GM21367 (cell line): ENCODE results near the gene ELL.
"Not testable (repeated sequence)": the region's sequence is repeated elsewhere in the genome, so short reads cannot be mapped to it uniquely, and the experiment has no call there.

Experiments
- ATAC-seq: cut with Tn5 transposase; IDR thresholded peaks from one replicate; pipeline ENCODE4 v1.9.1; 2021; ENCODE audit not compliant: unreplicated experiment

The ELL gene

DNA sequence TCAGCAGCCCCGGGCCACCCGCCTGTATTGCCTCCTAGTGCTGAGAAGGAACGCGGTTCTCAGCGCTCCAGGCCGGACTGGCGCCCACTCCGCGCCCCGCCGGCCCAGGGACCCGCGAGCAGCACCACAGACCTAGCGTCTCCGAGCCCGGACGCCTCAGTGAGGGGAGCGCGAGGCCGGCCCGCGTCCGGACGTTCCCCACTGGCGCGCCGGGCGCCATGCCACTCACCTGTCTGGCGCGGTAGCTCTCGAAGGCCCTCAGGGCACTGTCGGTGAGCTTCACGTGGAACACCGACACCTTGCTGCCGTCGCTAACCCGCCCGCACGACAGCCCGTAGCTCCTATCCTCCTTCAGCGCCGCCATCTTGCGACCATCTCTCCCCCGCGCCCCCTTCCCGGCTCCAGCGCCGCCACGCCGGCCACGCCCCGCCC, at the start of gene ELL:
ELL (minus strand) TSS at position 379 of the 432 bp plus-strand sequence; CDS start at position 364, 15 bp downstream.
- ATAC-seq = no peak

DNA sequence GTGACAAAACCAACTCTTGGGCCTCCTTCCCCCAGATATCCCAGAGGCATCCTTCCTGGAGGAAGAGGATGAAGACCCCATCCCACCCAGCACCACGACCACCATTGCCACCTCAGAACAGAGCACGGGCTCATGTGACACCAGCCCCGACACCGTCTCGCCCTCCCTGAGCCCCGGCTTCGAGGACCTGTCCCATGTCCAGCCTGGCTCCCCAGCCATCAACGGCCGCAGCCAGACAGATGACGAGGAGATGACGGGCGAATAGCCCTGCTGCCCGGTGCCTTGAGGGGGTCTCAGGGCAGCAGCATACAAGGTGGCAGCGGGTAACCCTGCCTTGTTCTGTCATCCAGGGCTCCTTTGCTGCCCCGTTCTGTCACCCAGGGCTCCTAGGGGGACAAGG, 46.5 kb upstream of the ELL start:
- ATAC-seq = no peak

DNA sequence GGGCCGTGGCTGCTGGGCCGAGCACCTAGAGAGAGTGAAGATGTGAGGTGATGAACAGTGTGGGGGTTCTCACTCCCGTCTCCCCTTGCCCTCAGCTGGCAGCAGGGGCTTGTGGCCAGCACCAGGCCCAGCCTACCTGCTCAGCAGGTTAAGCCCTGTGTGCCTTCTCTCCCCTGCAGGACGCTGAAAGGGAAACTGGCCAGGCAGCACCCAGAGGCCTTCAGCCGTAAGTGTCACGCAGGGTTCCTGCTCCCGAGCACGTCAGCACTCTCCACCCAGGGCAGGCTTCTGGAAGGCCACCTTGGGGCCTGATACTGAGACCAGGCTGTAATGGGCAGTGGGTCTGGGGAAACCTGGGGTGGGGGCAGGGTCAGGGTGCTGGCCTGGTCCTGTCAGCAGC, 45.1 kb upstream of the ELL start:
- ATAC-seq = no peak

DNA sequence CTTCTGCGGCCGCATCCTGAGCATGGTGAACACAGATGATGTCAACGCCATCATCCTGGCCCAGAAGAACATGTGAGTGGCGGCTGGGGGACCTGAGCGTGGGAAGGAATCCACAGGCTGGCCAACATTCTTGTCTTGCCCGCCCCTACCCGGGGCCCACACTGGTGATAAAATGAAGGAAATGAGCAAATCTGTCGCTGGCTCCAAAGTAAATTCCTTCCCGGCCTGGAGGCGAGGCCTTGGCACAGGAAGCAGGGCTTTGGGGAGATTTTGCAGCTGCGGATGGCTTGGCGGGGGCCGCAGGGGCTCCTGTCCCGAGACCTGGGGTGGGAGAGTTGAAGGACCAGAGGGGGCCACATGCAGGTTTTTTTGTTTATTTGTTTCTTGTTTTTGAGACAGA, 40.2 kb upstream of the ELL start:
- no peak for ATAC-seq

DNA sequence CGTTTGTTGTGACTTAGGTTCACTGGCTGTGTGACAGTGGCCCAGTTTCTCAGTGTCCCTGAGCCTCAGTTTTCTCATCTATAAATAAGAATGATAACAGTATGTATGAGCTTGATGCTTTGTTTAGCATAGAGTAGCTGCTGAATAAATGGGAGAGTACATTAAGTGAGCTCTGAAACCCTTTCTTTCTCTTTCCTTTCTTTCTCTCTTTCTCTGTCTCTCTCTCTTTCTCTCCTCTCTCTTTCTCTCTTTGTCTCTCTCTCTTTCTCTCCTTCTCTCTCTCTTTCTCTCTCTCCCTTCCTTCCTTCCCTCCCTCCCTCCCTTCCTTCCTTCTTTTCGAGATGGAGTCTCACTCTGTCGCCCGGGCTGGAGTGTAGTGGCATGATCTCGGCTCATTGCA, 37.8 kb upstream of the ELL start:
- no peak for ATAC-seq

DNA sequence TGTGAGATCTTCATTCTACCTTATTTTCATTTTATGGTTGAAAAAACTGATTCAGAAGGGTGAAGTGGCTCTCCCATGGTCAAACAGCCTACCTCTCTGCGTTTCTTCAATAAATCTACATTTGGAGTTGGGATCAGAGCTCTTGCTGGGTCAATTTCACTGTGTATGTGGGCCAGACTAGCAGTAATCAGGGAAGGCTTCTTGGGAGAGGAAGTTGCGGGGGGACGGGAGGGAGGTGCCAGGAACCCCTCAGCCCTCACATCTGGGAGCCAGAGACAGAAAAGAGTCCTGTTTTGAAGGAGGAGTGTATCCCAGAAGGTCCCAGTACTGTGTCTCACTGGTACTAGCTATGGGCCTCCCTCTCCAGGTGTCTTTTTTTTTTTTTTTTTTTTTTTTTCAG, 36.7 kb upstream of the ELL start:
- ATAC-seq = no peak

DNA sequence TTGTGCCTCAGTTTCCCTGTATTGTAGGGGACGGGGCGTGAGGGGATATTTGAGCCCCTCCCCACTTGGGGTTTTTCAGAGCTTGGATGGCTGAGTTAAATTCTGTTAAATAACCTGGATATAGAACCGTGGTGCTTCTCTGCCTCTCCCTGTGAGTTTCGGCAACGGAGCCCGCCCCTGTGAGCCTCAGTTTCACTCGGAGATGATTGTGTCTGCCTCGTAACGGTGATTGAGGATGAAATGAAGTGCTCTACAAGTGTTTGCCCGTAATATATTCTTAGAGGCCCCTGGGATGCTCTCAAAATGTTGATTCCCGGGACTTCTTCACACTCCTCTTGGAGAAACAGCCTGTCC, 36.3 kb upstream of the ELL start:
- no peak for ATAC-seq

DNA sequence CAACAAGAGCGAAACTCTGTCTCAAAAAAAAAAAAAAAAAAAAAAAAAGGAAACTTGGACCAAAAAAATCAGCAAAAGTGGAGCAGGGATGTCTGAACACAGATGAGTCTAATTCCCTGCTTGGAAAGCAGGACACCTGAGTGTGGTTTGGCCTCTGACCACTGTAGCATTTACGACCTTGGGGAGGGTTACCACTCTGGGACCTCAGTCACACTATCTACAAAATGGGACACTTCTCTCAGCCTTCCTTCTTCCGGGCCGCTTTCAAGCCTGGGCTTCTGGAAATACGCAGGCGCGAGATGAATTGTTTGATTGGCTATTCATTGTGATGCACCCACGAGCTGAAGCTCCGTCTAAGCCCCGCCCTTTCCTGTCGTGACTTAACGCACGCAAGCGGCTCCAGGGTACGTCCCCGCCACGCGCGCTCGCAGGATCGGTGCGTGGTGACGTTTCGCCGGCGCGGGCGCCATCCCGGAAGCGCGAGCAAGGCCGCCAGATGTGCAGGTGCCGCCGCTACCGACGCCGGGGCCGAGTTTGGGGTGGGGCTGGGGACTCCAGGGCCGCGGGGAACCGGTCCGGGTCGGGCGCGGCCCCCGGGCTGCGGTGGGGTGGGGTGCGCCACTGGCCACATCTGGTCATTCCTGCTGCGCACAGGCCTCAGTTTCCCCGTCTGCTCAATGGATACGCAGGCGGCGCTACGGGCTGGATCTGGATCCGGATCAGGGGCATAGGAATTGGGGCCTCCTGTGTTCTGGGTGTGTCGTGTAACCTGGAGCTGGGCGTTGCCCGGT, 35.7 kb upstream of the ELL start, which contains the start of gene KXD1:
KXD1 (plus strand) TSS at position 460 of the 791 bp plus-strand sequence. CDS start 4,187 bp downstream, outside the sequence.
- peak; percentile 85 for ATAC-seq

DNA sequence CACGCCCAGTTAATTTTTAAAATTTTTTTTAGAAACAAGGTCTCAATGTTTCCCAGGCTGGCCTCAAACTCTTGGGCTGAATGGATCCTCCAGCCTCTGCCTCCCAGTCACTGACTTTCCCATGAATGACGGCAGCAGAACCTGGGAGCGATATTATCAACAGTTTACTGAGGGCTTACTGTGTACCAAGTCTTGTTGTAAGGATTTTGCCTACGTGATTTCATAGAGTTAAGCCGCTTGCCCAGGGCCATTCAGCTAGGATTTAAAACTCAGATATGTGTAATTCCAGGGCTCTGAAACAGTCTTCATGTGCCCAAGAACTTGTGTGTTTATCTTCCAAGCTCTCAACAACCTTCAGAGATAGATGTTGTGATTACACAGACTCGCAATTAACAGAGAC, 29.8 kb upstream of the ELL start:
- ATAC-seq = no peak

DNA sequence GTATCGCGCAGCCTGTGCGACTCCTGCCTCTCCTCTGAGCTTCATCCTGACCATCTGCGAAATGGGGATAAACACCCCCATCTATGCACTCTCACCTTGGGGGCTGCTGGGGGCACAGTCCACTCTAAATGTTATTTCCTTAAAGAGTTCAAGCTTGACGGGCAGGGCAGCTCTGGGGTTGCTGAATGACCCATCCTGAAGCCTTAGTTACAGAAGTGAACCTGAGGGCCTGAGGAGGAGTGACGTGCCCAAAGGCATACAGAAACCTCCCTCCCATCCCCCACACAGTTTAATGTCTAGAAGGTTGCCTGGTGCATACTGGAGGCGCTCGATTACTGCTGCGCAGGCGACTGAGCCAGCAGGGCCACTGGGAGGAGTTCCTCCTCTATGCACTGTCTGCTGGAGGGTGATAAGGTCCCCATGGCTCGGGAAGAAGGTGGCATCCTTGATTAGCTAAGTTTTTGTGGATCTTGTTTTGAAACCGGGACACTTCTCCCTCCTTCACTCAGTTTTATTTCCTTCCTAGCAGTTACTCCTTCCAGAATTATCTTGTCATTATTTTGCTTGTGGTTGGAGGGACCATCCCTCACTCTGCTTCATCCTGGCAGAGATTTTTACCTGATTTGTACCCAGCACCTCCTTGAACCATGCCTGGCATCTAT, 22.1 kb upstream of the ELL start:
- ATAC-seq = peak; percentile 35

DNA sequence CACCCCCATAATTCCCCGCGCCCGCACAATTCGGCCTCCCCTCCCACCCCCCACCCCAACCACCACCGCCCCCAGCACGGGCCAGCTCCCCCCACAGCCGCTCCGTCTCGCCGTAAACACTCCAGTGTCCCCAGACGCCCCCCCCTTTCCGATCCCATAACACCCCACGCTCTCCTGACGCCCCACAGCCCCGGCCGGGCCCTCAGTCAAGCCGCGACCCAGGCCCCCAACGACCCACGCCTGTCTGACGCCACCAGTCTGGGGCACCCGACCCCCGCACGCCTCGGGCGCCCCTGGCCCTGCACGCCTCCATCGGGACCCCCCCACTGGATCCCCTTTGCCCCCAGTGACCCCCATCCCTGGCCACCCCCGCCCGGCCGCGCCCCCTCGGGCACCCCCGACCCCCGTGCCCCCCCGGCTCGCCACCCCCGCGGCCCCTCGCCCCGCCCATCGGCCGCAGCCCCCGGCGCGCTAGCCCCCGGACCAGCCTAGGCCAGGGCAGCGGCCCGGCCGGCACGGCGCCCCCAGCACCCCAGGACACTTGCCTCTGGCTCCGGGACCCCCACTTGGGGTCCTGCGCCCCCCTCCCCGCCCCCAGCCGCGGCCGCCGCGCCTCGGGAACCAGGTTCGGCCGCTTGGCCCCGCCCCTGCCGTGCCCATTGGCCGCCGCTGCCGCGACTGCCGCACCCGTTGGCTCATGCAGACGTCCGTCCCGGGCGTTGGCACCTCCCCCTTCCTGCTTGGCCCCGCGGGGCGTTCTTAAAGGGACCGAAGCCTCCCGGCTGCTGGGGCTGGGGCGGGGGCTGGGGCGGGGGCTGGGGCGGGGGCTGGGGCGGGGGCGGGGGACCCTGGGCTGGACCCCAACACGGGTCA, 21.3 kb upstream of the ELL start, which contains the start of gene FKBP8:
FKBP8 (minus strand) TSS at position 633 of the 873 bp plus-strand sequence. CDS start 1,603 bp downstream, outside the sequence.
- ATAC-seq = peak; percentile 79

DNA sequence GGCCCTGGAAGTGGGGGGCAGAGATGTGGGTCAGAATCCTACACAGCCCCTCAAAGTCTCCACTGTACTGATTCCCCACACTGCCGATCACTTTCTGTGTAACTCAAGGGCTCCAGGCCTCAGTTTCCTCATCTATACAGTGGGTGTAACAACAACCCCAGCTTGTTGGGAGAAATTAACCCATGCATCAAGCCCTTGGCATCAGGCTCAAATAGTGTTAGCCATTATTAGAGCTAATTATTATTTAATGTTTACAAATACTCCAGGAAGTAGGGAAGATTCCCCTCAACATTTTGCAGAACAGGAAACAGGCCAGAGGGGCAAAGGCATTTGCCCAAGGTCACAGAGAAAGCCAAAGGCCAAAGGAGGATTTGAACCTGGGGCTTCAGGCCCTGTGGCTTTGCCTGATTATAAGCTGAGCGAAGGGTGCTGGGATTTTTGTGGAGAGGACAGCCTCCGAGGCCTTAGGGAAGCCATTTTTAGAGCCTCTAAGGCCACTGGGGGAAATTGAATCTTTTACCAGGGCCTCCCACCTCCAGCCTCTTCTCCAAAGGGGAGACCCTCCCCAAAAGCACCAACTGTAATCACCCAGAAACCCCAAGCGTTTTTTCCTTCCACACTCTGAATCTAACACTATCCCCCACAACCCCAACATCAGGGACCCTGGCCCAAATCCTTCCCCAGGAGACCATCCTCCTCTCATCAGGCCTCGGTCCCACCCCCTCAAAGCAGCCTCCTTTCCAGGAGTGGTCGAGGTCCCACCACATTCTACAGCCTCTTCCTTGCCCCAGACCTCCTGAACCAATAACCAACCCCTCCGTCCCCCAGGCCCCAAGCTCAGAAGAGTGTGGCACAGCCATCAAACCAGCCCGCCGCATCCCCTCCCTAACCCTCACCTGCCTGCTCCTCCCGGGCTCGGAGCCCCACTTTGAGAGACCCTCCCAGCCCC, 20.4 kb upstream of the ELL start:
- no peak for ATAC-seq

DNA sequence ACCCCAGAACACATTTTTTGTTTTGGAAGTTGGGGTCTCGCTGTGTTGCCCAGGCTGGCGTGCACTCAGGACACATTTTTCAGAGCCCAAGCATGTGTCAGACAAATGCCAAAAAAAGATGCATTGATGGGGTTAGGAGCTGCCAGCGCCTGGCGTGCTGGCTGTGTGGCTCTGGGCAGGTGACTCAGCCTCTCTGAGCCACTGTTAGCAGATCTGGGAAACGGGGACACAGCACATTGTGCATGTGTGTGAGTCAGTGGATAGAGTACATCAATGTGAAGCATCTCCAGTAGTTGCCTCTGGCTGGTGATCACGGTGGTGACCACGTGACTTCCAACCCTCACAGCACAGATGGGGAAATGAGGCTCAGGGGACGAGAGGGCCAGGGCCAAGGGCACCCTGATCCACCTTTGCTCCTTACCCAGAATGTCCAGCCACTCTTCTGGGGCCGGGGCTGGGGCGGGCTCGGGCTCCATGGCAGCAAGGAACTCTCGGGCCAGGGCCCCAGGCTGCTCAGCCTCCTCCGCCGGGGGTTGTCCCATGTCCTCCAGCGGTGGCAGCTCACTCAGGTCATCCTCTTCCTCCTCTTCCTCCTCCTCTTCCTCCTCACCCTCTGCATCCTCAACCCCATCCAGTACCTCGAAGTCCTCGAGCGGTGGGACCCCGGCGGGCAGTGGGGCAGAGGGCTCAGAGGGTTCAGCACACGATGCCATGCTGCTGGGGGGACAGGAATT, 19.6 kb upstream of the ELL start:
- ATAC-seq = no peak

DNA sequence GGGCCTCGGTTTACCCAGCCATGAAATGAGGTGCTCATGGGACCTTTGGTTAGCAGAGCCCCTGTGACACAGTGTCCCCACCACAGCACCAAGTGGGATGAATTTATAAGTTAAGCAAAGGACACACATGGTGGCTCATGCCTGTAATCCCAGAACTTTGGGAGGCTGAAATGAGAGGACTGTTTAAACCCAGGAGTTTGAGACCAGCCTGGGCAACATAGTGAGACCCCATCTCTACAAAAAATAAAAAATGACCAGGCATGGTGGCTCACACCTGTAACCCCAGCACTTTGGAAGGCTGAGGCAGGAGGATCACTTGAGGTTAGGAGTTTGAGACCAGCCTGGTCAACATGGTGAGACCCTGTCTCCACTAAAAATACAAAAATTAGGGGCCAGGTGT, 18.3 kb upstream of the ELL start:
- ATAC-seq = not testable (repeated sequence)

DNA sequence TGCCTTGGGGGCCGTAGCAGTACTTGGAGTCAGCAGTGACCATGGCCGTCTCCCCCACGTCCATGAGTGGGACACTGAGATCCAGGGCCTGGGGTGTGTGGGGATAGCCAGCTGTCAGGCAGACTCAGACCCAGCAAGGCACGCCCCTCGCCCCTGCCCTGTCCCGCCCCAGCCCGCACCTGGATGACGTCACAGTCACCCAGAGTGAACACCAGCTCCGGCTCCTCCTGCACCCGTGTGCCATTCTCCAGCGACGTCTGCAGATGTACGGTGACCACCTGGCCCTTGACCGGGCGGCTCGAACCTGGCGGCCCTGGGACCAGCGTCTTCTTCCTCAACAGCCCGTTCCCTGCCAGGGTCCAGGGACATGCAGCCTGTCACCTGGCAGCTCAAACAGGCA, 17.5 kb upstream of the ELL start:
- ATAC-seq = no peak

DNA sequence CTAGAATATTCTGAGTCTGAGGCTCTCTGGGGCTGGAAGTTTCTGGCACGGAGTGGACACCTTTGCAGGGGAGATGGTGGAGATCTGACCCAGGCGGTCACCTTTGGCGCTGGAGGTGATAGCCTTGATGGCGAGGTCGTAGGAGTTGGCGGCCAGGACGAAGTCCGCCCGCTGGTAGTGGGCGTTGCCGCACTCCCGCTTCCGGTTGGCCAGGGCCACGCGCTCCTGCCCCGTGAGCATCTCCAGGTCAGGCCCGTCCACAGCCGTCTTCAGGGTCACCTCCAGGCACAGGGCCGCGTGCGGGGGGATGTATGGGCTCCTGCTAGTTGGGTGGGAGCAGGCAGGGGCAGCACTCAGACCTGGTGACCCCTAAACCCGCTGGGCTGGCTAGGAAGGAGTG, 16.2 kb upstream of the ELL start:
- no peak for ATAC-seq

DNA sequence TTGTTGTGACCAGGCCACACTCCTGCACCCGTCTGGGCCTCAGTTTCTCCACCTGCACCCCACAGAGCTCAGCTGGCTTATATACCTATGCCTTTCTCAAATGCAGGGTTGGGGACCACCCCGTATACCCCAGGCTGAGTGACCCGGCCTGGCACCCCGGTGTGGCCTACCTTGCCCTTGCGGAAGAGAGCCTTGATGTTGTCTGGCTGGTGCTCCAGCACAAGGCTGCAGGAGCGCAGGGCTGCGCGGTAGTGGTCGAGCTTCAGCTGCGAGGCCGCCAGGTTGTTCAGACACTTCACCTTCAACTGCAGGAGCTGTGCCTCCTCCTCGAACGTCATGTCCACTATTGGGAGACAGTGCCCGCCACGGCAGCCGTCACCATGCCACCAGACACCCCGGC, 15.6 kb upstream of the ELL start:
- ATAC-seq = no peak

DNA sequence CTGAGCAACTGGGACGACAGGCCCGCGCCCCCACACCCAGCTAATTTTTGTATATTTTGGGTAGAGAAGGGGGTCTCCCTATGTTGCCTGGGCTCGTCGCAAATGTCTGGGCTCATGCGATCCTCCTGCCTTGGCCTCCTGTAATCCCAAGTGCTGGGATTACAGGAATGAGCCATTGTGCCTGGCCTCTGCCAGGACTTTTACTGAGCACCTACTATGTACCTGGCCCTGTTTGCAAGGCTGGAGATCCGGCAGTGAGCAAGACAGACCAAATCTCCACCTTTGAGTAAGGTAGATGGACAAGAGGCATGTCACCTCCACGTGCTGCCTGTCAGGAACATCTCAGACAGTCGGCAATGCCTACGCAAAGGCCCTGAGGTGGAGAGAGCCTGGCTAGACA, 14.6 kb upstream of the ELL start:
- ATAC-seq = no peak

DNA sequence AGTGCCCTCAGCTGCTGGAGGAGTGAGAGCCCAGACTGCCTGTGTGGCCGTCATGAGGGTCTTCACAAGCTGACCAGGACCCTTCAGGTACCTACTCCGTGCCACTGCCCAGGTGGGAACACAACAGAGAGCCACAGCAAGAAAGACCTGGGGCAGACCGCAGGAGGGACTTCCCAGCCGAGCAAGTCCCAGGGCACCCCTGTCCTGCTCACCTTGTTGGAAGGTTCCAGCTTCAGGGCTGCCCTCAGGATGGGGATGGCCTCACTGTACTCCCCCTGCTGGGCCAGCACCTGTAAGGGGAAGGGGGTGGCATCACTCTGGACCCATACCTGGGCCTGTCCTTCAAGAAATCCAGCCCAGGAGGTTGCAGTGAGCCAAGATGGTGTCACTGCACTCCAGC, 11.2 kb upstream of the ELL start:
- no peak for ATAC-seq
